Transverse colon (tissue), 4 donors: Measurements from ENCODE around the gene SAMD8. TPM values are rescaled to one million over a fixed set of nuclear protein-coding genes. Genes with fewer than 3 reads are reported as not detected.
A peak's percentile ranks its signal among the peaks of the same experiment; 100 is the strongest.

ENCODE experiments used
- DNase-seq: peaks from one replicate; pipeline ENCODE4 v3.0.0-alpha.2; 2019
- H3K27ac ChIP-seq, 4 donors: fragments of 200-600 bp; sonication (generic); 2 replicates each; pipeline ENCODE4 v1.5.1; 2016 to 2018; ENCODE audit warnings: inconsistent platforms in 4 of 4
- H3K27me3 ChIP-seq: fragments of 200-600 bp; sonication (generic); 2 replicates; pipeline ENCODE4 v1.5.1; 2017; ENCODE audit warnings: inconsistent platforms
- H3K36me3 ChIP-seq, 4 donors: fragments of 200-600 bp; sonication (generic); 2 replicates each; pipeline ENCODE4 v1.5.1; 2017 to 2019; ENCODE audit warnings: inconsistent platforms in 4 of 4
- H3K4me1 ChIP-seq, 4 donors: fragments of 200-600 bp; sonication (generic); 2 replicates each; pipeline ENCODE4 v1.5.1; 2017 to 2020; ENCODE audit warnings: inconsistent platforms in 4 of 4
- H3K4me3 ChIP-seq, 4 donors: fragments of 200-600 bp; sonication (generic); 1 replicate in 1 of 4; 2 replicates in 3 of 4; pipeline versions ENCODE4 v1.5.1 to v1.6.1; 2017 to 2019; ENCODE audit warnings: inconsistent platforms in 4 of 4
- H3K9me3 ChIP-seq, 2 donors: fragments of 200-600 bp; sonication (generic); 2 replicates each; pipeline ENCODE4 v1.5.1; 2017 to 2019; ENCODE audit warnings: inconsistent platforms in 2 of 2
- EP300 ChIP-seq: sonication (generic); formaldehyde crosslinking; IDR thresholded peaks from one replicate; pipeline ENCODE4 v1.6.1; 2017; ENCODE audit warnings: antibody characterized with exemption, low read depth
- POLR2A ChIP-seq: fragments of 450-650 bp; IDR thresholded peaks from one replicate; pipeline ENCODE4 v1.6.1; 2016; ENCODE audit warnings: antibody characterized with exemption, mild to moderate bottlenecking, moderate library complexity
- POLR2AphosphoS5 ChIP-seq, 3 donors: sonication (generic); formaldehyde crosslinking; IDR thresholded peaks; one replicate each; pipeline ENCODE4 v1.6.1; 2016; ENCODE audit warnings: antibody characterized with exemption in 3 of 3
- whole genome bisulfite sequencing, 2 donors: methylation state at CpG; one replicate each; pipeline ENCODE4 v1.1.5; 2018; ENCODE audit warnings: low coverage in 1 of 2; 5-methylcytosine and 5-hydroxymethylcytosine counted together
- in situ Hi-C, 4 donors: fragments of 200-750 bp; cut with MboI; loops; one replicate each; pipeline versions ENCODE4 v1.15.0 to v1.15.1; 2017; ENCODE audit warnings: low sequenced_read_pairs in 3 of 4, low pct_ligation_motif_present in 1 of 4, low pct_unique_long_range_greater_than_20kb in 1 of 4
- intact Hi-C: fragments of 100-400 bp; cut with DNase I; formaldehyde crosslinking; loops from one replicate; pipeline ENCODE4 v1.15.1; 2023; ENCODE audit warnings: low total_unique reads
- total RNA-seq, 4 donors: library from RNA; depleted of rRNA; stranded (reverse); fragments of >200 nt; gene quantifications; one replicate each; pipeline ENCODE4 v1.1.0, GENCODE V29; 2016
- TF ChIP-seq, protein P1 (sequence below), 5 experiments: fragments of 200-600 bp in 3 of 5; fragments of 450-650 bp in 2 of 5; sonication (generic) in 3 of 5; IDR thresholded peaks; 1 replicate in 2 of 5; 2 replicates in 3 of 5; pipeline ENCODE4 v1.5.1; 2016 to 2017; ENCODE audit warnings: antibody characterized with exemption in 5 of 5, inconsistent platforms in 3 of 5, mild to moderate bottlenecking in 2 of 5, moderate library complexity in 1 of 5

Gene SAMD8
- 10 to 100 TPM in 3 of 4 donors, 1 to 10 TPM in 1; 4.6 to 26.6 (median 17.7) TPM for total RNA-seq

DNA sequence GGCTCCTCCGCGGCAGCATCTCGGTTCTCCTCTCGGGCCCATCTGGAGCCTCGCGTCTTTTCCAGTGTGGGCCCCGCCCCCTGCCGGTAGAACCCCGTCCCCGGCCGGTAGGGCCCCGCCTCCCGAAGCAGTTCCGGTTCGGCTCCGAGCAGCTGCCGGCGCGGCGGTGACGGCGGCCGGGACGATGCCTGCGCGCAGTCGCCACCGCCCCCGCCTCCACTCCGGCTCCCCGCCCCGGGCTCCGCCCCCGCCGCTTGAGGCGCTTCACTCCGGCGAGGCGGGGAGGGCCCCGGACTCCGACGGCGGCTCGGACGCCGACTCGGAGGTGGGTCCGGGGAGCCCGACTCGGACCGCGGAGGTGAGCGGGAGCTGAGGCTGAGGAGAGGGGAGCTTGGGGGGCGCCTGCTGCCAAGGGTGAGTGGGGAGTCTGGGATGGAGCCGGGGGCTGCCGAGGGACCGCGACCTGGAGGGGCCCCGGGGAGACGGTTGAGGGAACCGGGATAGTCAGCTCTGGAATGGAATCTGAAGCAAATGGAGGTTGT lies at the start of gene SAMD8:
SAMD8 (plus strand) TSS at position 292 of the 542 bp plus-strand sequence. CDS start 38,873 bp downstream, outside the sequence.
- intact Hi-C loops: loop anchor here (5.0 kb wide), 1 partner anchor 121 kb away; no protein-coding TSS in a partner anchor
- no peak for TF ChIP-seq EP300
- TF ChIP-seq, protein P1, sequence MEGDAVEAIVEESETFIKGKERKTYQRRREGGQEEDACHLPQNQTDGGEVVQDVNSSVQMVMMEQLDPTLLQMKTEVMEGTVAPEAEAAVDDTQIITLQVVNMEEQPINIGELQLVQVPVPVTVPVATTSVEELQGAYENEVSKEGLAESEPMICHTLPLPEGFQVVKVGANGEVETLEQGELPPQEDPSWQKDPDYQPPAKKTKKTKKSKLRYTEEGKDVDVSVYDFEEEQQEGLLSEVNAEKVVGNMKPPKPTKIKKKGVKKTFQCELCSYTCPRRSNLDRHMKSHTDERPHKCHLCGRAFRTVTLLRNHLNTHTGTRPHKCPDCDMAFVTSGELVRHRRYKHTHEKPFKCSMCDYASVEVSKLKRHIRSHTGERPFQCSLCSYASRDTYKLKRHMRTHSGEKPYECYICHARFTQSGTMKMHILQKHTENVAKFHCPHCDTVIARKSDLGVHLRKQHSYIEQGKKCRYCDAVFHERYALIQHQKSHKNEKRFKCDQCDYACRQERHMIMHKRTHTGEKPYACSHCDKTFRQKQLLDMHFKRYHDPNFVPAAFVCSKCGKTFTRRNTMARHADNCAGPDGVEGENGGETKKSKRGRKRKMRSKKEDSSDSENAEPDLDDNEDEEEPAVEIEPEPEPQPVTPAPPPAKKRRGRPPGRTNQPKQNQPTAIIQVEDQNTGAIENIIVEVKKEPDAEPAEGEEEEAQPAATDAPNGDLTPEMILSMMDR (IDR thresholded peaks at IDR 0.05): peak; percentile 29 to 58 (median 34)
- TF ChIP-seq POLR2A: peak; percentile 97
- TF ChIP-seq POLR2AphosphoS5 (IDR thresholded peaks at IDR 0.05): peak; percentile 89 to 96 (median 95)
- peak; percentile 97 for DNase-seq
- Histone ChIP-seq H3K27me3 (no peaks in the 10 kb centered on the region), H3K4me1 (peaks cover 7 to 26% (median 11%) of the 10 kb centered on the region in 4 donors), H3K4me3 (peak within 1 kb of the TSS; percentile 48 to 97 (median 80)), H3K27ac (peak within 1 kb of the TSS; percentile 97 to 99 (median 98)), H3K9me3 (no peaks in the 10 kb centered on the region), H3K36me3 (no peaks in the 10 kb centered on the region)
- WGBS, 2 donors: 0 to 1% methylated on average over 2 to 46 of the region's 61 CpGs
- in situ Hi-C loops: loop anchor here (10.0 to 25.0 kb wide), 2 partner anchors 123 to 126 kb away; partner anchors contain the start of gene COMTD1 (in 4 of the 4)

DNA sequence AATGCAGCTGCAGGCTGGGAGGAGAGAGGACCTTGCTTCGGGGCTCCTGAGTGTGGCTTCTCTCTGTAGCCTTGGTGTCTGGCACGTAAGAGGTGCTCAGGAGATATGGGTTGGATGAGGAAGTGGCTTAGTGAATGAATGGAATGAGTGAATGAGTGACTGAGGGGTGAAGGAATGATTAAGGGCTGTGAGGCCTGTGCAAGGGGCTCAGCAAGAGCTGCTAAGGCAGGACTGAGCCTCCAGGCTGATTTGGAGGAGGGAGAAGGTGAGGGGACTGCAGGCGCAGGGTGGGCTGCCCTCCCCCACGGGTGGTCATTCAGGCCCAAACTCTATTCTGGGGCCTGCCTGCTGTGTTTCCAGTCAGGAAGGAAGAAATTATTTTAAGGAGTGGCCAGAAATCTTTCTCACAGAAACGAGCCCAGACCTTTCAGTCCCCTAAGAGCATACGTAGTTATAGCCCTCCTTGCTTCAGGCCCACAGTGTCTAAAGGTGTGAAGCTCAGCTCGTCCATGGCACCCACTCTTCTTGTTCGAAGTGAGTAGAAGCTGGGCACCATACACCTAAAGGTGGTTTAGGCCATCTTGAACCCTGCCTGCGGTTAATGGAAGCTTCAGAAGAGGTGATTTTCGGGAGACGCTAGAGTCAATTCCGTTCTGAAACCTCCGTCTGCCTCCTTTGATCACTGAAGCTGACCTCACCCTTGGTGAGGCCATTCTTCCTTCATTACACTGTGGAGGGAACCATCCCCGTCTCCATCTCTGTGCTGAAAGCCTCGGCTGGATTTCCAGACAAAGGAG lies 49.5 kb upstream of the SAMD8 start:
- no peaks in the 10 kb centered on the region for H3K27me3 ChIP-seq
- no peak overlapping the region for H3K4me3 ChIP-seq
- H3K9me3 ChIP-seq: no peaks in the 10 kb centered on the region
- H3K4me1 ChIP-seq: no peaks in the 10 kb centered on the region
- 92 to 100% methylated on average over 2 to 15 of the region's 15 CpGs for WGBS, 2 donors
- TF ChIP-seq, protein P1 (IDR thresholded peaks at IDR 0.05): no peak
- no peak for TF ChIP-seq EP300
- TF ChIP-seq POLR2AphosphoS5 (IDR thresholded peaks at IDR 0.05): no peak
- no peak for TF ChIP-seq POLR2A
- in situ Hi-C loops: no loop called here
- DNase-seq: no peak
- H3K36me3 ChIP-seq: no peaks in the 10 kb centered on the region
- H3K27ac ChIP-seq: no peak overlapping the region
- intact Hi-C loops: no loop called here

DNA sequence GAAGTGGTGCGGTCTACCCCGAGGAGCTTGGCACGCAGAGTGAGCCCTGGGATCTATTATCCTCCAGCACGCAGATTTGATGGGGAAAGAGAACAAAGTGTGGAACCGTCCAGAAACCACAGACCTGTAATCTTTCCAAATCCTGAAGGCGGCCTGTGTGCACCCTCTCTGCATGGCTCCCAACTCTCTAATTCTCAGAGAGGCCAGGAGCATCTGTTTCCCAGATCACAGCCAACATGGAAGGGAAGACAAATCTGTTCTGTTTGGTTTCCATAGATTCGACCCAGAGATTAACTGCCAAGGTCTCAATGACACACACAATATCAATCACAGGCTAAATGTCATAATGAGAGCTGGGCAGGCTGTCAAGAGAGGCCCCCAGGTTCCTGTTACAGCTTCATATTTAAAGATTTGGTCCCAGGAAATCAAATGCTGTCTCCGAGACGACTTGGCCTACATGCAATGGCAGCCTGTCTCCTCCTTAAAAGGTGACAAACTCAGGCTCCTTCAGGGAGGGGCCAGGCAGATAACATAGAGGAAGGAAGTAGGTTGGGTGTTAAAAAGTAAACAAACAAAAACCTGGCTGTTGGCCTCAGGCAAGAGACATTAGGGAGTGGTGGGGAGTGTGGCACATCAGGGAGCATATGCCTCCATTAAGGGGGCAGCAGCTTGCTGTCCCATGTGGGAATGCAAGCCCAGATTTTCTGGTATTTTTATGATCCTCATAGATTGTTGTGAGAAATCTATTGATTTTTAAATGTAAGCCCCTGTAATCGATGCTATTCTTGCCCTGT lies 48.8 kb upstream of the SAMD8 start:
- WGBS, 2 donors: 40 to 75% methylated on average over 1 to 10 of the region's 10 CpGs
- H3K36me3 ChIP-seq: no peaks in the 10 kb centered on the region
- no peaks in the 10 kb centered on the region for H3K27me3 ChIP-seq
- H3K27ac ChIP-seq: no peak overlapping the region
- H3K9me3 ChIP-seq: no peaks in the 10 kb centered on the region
- in situ Hi-C loops (no loop called here), intact Hi-C loops (no loop called here)
- H3K4me3 ChIP-seq: no peak overlapping the region
- no peaks in the 10 kb centered on the region for H3K4me1 ChIP-seq
- DNase-seq: no peak
- TF ChIP-seq EP300 (no peak), POLR2A (no peak), POLR2AphosphoS5 (IDR thresholded peaks at IDR 0.05) (no peak)
- TF ChIP-seq, protein P1 (IDR thresholded peaks at IDR 0.05): no peak
